Neural progenitor cell (in vitro differentiated cells): ENCODE data around the gene MIGA1.

Experiments
- CTCF ChIP-seq: fragments of 200-600 bp; sonication (generic); IDR thresholded peaks from 2 replicates; pipeline ENCODE4 v1.5.1; 2017; ENCODE audit warnings: antibody characterized with exemption, mild to moderate bottlenecking
- EZH2 ChIP-seq: fragments of 200-600 bp; sonication (generic); IDR thresholded peaks from 2 replicates; pipeline ENCODE4 v1.6.1; 2017; ENCODE audit warnings: antibody characterized with exemption, mild to moderate bottlenecking, moderate library complexity
- EZH2phosphoT487 ChIP-seq: fragments of 200-600 bp; sonication (generic); IDR thresholded peaks from 2 replicates; pipeline ENCODE4 v1.6.1; 2017; ENCODE audit warnings: antibody characterized with exemption

- TF ChIP-seq CTCF (no peak), EZH2phosphoT487 (no peak), EZH2 (no peak)
These were observed 47.4 kb upstream of the MIGA1 start for GRCh38 chr1:77732090-77732489.
